ENCODE measurements around the gene MYO1D.
"Not testable (repeated sequence)": the region's sequence is repeated elsewhere in the genome, so short reads cannot be mapped to it uniquely, and the experiment has no call there.

MYO1D gene

GRCh38 chr17:32876417-32877163 is at the start of gene MYO1D:
Gene MYO1D, minus strand, starts transcription at chr17:32877124. Its CDS starts 252 bp downstream, at chr17:32876872.
- in situ Hi-C loops (cut with MboI; ENCODE audit: low sequenced_read_pairs): no loop called here

GRCh38 chr17:32926183-32926582 is 49.3 kb upstream of the MYO1D start:
- in situ Hi-C loops (cut with MboI; ENCODE audit: low sequenced_read_pairs): no loop called here

GRCh38 chr17:32923905-32924304 is 47.0 kb upstream of the MYO1D start:
- in situ Hi-C loops (cut with MboI; ENCODE audit: low sequenced_read_pairs): not testable (repeated sequence)

GRCh38 chr17:32921017-32921416 is 44.1 kb upstream of the MYO1D start:
- in situ Hi-C loops (cut with MboI; ENCODE audit: low sequenced_read_pairs): no loop called here

- in situ Hi-C loops (cut with MboI; ENCODE audit: low sequenced_read_pairs): no loop called here
Measured at GRCh38 chr17:32920293-32920692, 43.4 kb upstream of the MYO1D start.

GRCh38 chr17:32919876-32920275 is 43.0 kb upstream of the MYO1D start:
- in situ Hi-C loops (cut with MboI; ENCODE audit: low sequenced_read_pairs): not testable (repeated sequence)

GRCh38 chr17:32917842-32918241 is 40.9 kb upstream of the MYO1D start:
- in situ Hi-C loops (cut with MboI; ENCODE audit: low sequenced_read_pairs): no loop called here

- in situ Hi-C loops (cut with MboI; ENCODE audit: low sequenced_read_pairs): no loop called here
Measured at GRCh38 chr17:32917081-32917480, 40.2 kb upstream of the MYO1D start.

GRCh38 chr17:32916134-32916533 is 39.2 kb upstream of the MYO1D start:
- in situ Hi-C loops (cut with MboI; ENCODE audit: low sequenced_read_pairs): no loop called here

GRCh38 chr17:32915245-32915644 is 38.3 kb upstream of the MYO1D start:
- in situ Hi-C loops (cut with MboI; ENCODE audit: low sequenced_read_pairs): no loop called here

- in situ Hi-C loops (cut with MboI; ENCODE audit: low sequenced_read_pairs): no loop called here
Measured at GRCh38 chr17:32914181-32914580, 37.3 kb upstream of the MYO1D start.

- in situ Hi-C loops (cut with MboI; ENCODE audit: low sequenced_read_pairs): no loop called here
Measured at GRCh38 chr17:32913593-32913992, 36.7 kb upstream of the MYO1D start.

- in situ Hi-C loops (cut with MboI; ENCODE audit: low sequenced_read_pairs): no loop called here
Measured at GRCh38 chr17:32912218-32912897, 35.4 kb upstream of the MYO1D start.

GRCh38 chr17:32910769-32911168 is 33.8 kb upstream of the MYO1D start:
- in situ Hi-C loops (cut with MboI; ENCODE audit: low sequenced_read_pairs): no loop called here

GRCh38 chr17:32909787-32910369 is 33.0 kb upstream of the MYO1D start:
- in situ Hi-C loops (cut with MboI; ENCODE audit: low sequenced_read_pairs): no loop called here

- in situ Hi-C loops (cut with MboI; ENCODE audit: low sequenced_read_pairs): no loop called here
Measured at GRCh38 chr17:32907583-32907982, 30.7 kb upstream of the MYO1D start.

GRCh38 chr17:32904891-32905290 is 28.0 kb upstream of the MYO1D start:
- in situ Hi-C loops (cut with MboI; ENCODE audit: low sequenced_read_pairs): no loop called here

GRCh38 chr17:32903774-32904673 is 27.1 kb upstream of the MYO1D start:
- in situ Hi-C loops (cut with MboI; ENCODE audit: low sequenced_read_pairs): no loop called here

- in situ Hi-C loops (cut with MboI; ENCODE audit: low sequenced_read_pairs): no loop called here
Measured at GRCh38 chr17:32901743-32902142, 24.8 kb upstream of the MYO1D start.

GRCh38 chr17:32899236-32900013 is 22.5 kb upstream of the MYO1D start:
- in situ Hi-C loops (cut with MboI; ENCODE audit: low sequenced_read_pairs): no loop called here
